ENCODE measurements around the gene ENOX2. TPM values are rescaled to one million over a fixed set of nuclear protein-coding genes. Genes with fewer than 3 reads are reported as not detected.

ENOX2 gene
- total RNA-seq, 1 donor from 2014 or later: 13.2 TPM

DNA sequence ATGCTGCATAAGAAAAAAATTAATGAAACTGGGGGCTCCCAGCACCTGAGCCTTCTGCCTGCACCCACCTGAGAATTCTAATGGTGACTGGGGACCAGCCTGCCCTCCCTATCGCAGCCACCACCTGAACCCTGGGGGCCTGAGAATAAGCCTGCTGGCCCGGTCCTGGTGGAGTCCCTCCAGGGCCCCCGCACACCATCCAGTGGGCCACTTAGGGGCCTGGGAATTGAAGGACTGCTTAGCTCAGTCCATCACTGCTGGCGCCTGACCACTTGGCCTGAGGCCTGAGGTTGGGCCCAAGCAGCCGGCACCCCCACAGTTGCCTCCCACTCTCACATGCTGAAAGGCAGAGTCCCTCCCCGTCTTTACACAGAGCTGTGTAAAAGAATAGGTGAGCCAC is 230.8 kb downstream of the ENOX2 start:
- intact Hi-C loops (cut with micrococcal nuclease): no loop called here
- ATAC-seq (no peak), DNase-seq (no peak)

DNA sequence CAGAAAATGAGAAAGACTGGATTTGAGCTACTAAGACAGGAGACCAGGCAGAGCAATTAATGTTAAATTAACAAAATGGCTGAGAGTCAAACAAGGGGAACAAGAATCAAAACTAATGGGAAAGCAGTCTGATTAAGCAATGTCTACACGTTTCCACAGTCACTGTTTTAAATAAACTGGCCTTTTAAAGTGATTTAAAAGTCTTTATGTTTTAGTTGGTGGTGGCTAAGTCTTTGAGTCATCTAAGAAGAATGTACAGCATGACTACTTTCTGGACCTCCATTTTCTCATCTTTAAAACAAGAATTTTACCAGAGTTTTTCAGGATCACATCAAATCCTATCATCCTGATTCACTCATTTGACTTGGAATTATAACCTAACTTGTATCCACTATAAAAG is 233.8 kb downstream of the ENOX2 start:
- ATAC-seq (no peak), DNase-seq (no peak)
- intact Hi-C loops (cut with micrococcal nuclease): no loop called here

DNA sequence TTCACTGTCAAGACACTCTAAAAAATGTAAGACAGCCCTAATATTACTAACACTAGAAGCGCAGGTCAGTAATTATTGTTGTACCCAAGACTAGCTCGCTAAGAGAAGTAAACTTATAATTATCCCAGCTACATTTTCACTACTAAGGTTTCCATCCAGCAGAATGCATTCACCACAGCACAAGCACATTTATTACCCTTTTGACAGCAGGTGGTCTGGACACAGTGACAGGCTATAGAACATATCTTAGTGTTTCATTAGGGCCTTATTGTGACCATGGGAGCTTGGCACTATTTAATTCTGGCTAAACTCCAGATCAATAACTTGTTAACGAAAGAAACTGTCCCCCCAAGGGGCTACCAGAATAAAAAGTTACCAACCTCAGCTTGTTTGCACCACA is 237.7 kb downstream of the ENOX2 start:
- ATAC-seq (no peak), DNase-seq (no peak)
- intact Hi-C loops (cut with micrococcal nuclease): no loop called here

DNA sequence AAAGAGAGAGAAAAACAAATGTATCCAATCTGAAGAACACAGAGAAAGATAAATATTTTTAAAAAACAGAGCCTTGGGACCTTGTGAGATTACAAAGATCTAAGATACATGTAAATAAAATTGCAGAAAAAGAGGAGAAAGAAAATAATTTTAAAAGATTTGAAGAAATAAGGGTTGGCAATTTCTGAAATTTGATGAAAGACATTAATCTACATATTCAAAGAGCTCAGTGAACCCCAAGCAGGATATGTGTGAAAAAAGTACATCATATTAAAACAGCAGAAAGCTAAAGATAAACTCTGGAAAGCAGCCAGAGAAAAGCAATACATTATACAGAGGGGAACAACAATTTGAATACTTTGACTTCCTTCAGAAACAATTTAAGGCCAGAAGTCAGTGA is 244.7 kb downstream of the ENOX2 start:
- DNase-seq: no peak
- no peak for ATAC-seq
- intact Hi-C loops (cut with micrococcal nuclease): no loop called here

DNA sequence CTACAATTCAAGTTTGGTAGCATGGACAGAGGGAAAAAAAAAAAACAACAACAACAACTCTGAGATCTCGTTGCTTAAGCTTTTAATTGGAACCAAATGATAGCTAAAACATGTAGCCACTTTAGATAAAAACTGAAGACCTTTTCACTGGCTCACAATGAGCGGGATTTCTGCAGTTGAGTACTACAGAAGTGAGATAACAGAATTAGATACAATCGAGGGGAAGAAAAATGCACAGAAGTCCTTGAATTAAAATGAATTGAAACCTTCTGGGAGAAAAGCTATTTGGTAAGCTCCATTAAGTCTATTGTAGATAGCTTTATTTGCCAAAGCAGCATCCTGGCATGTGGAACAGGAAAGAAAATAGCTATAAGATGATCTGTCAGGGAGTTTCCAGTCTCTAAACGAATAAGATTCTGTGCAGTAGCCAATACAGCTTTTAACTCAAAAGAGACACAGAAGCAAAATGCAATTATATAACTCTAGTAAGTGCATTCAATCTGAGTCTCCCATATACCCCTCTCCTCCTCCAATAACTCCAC is 248.5 kb downstream of the ENOX2 start:
- ATAC-seq: no peak
- intact Hi-C loops (cut with micrococcal nuclease): no loop called here
- DNase-seq: no peak

DNA sequence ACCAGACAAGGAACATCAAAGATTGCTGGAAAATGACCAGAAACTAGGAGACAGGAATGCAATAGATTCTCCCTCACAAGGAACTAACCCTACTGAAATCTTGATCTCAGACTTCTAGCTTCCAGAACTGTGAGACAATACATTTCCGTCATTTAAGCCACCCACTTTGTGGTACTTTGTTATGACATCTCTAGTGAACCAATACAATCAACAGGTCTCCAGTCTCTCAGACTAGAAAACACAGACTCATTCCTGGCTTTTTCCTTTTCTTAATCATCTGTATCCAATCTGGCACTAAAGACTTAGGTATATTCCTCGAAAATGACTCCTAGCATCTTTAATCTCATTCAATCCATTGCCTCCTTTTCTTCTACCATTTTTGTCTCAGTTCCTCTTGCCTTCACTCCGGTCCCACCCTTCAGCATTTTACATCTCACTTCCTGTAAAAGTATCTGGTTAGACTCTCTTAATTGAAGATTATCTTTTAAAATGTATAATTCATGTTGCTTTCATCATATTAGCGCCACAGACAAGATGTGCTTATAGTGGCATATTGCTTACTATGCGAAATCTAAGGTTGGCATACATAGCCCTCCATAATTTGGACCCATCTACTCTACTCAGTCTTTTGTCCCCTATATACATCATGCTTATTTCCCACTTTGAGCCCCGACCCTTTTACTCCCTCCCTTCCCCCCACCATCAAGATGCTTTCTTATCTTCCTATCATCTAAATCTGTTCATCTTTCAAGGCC is 250.0 kb downstream of the ENOX2 start:
- no peak for DNase-seq
- no peak for ATAC-seq
- intact Hi-C loops (cut with micrococcal nuclease): no loop called here

DNA sequence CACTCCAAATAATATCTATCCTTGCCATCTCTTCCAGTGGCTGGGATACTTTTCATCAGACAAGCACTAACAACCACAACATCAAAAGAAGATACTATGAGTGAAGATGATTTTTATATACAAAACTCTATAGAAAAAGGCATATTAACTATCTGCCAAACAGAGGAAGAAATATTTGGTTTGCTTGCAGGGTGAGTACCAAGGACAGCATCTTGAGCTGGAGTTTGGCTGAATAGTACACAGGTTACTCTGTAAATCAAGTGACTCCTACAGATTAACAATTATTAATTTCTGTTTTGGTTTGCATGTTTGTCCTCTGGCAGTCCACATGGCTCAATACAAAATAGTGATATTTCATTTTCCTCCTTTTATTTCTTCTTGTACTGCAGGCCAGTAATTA is 253.3 kb downstream of the ENOX2 start:
- DNase-seq: no peak
- intact Hi-C loops (cut with micrococcal nuclease): no loop called here
- ATAC-seq: no peak

DNA sequence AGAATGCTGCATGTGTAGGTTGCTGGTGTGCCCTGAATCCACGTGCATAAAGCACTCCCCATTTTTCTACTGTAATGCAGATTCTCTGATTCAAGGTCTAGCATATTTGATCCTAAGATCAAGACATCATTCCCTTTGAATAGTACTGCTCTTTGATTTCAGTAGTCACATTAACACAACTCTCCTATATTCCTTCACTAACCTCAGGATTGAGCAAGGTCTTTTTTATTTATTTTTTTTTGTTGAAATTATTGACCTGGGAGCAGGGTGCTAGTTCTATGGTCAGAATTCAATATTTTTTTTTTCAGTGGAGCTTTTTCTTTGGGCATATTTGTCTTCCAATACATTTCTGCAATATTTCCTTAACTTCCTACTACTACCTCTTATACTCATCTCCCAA is 255.5 kb downstream of the ENOX2 start:
- no peak for ATAC-seq
- intact Hi-C loops (cut with micrococcal nuclease): no loop called here
- DNase-seq: no peak

DNA sequence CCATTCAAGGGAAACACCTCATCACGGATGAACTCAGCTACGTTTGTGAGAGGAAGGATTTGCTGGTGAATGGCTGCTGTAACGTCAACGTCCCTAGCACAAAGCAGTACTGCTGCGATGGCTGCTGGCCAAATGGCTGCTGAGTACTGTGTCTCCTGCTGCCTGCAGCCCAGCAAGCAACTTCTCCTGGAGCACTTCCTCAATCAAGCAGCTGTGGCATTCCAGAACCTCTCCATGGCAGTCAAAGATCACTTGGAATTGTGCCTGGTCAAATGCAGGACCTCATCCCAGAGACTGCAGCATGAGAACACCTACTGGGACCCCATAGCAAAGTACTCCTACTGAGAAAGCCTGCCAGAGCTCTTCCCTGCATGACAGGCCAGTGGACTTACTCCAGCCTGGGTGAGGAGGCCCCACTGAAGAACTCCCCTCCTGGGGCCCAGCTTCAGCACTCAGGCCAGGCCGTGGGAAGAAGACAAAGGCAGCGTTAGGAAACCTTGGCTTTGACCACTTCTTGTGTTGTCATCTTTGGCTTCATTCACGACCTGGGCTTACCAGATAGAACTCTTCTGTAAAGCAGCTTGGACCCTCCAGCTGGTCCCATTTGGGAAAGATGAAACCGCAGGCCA is 256.9 kb downstream of the ENOX2 start:
- intact Hi-C loops (cut with micrococcal nuclease): no loop called here
- peak; percentile 59 for DNase-seq
- peak; percentile 95 for ATAC-seq

DNA sequence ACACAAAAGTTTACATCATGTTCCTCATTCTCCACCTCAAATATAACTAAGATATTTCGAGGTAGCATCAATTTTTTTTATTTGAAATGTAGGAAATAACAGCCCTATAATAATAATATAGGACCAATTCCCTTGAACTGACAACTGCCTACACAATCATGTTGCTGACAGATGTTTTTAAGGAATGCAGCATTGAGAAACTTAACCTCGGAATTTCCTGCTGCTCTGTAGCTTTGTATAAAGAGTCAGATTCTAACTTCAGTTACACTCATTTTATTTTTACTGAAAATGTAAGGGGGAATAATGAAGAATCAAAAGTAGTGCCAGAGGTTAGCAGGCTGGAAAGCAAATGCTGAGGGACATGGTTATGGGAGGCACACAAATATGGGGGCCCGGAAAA is 265.4 kb downstream of the ENOX2 start:
- intact Hi-C loops (cut with micrococcal nuclease): no loop called here
- no peak for ATAC-seq

DNA sequence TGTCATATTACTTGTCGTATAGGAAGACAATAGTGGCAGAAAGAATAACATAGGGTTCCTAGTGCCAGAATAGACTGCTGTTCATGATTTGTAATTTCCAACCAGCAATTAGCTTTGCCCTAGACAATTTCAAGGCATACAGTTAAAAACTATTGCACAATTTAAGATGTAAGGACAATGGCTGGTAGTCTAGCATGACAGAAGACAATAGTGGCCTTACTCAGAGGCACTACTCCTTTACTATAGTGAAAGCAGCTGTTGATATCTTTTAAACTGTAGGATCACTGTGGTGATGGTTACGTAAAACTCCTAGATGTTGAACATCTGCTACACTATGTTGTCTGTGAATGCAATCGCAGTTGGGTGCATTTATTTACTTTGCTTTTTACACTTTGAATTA is 266.7 kb downstream of the ENOX2 start:
- DNase-seq (no peak), ATAC-seq (no peak)
- intact Hi-C loops (cut with micrococcal nuclease): no loop called here

More for the DNA sequence above, 265.4 kb downstream of the ENOX2 start:
- no peak for DNase-seq

DNA sequence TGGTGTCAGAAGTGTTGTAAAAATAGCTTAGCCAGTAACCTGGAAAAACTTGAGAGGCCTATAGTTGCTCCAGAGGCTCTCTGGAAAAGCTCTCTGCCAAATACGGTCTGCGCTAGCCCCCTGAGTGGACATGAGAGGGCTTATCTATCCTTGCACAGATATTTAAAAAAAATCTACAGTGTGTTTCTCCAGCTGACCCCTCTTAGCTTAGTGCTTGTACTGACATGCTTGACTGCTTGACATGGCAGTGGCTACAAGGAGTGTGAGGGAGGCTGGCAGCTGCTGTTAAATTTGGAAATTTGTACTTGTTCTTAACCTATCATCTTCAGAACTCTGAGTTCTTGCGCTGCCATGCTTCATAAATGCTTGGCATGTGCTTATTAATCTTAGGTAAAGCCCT is 272.0 kb downstream of the ENOX2 start:
- ATAC-seq (no peak), DNase-seq (no peak)
- intact Hi-C loops (cut with micrococcal nuclease): no loop called here

DNA sequence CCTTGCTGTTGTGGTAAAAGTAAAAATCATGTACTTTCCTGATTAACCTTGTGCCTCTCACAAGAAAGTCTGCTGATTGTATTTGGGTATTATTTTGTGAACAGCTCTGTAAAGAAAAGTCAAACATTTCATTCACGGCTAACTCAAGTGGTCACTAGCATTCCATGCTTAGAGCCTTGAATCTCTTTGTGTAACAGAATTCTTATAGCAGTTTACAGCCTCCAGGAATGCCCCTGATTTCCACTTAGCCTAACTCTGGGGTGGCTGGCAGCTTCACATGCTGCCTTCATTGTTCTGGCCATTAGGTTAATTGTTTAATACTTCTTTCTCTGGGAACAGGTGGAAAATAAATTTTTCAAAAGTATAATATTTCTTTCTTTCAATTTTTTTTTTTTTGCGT is 274.5 kb downstream of the ENOX2 start:
- ATAC-seq: no peak
- intact Hi-C loops (cut with micrococcal nuclease): no loop called here
- no peak for DNase-seq

DNA sequence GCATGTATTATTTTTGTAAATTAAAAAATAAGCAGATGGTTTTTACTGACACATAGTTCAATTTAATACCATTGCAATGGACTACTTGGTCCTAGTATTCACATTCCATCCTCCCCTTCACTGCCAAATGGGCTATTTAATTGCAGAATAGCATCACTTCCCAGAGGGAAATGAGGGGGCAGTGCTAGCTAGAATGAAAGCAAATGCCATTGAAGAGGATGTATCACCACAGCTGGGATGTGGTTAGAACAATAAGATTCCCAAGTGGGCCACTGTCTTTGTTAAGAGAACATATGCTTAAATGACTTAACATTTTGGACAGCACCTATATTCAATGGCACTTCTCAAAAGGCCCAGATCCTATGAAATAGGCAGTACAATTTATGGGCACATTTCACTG is 276.5 kb downstream of the ENOX2 start:
- no peak for ATAC-seq
- intact Hi-C loops (cut with micrococcal nuclease): no loop called here
- DNase-seq: no peak

DNA sequence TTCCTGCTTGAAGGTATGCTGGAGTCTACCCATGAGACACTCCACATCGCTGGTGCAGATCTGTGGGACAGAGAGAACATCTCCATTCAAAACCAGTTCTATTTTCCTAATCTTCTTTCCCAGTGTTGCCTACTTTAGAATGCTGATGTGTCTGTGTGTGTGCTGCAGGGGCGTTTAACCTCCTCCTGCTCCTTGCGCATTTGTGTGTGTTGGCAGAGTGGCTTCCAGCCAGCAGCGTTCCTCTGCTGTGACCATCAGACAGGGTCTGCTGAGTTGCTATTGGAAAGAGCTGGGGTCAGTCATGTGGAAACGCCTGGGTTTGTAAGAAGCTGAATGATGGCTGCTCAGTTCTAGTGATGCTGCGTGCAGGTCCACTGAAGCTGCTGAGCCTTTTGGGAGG is 277.6 kb downstream of the ENOX2 start:
- DNase-seq: no peak
- no peak for ATAC-seq
- intact Hi-C loops (cut with micrococcal nuclease): no loop called here

DNA sequence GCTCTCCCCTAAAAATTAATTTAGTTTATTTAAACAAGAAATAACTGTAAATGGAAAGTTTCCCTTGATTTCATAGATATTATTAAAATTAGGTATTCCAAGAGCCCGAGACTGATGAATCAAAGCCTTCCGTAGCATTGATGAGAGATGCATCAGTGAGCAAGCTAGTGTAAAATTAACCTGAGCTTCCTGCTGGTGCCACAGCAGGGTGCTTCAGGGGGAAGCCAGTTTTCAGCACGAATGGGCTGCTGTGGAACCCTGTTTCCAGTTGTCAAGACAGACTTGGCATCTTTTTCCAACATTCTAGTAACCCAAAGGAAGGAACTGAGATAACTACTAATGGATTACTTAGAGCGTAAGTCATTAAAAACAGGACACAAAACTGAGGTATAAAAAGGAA is 279.5 kb downstream of the ENOX2 start:
- intact Hi-C loops (cut with micrococcal nuclease): no loop called here
- ATAC-seq (no peak), DNase-seq (no peak)

DNA sequence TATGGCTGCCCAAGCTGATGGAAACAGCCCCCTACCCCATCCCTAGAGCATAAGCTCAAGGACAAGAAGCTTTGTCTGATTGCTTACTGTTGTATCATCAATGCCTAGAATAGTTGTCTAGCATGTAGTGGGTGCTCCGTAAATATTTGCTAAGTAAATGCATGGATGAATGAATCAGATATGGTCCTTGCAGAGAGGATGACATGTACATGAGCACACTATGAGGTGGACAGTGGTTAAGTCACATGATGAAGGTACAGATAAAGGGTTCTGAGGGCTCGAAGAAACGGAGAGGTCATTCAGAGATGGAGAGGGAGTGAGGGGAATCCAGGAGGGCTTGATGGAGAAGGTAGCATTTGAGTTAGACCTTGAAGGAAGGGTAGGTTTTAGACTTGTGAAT is 287.1 kb downstream of the ENOX2 start:
- DNase-seq (no peak), ATAC-seq (no peak)
- intact Hi-C loops (cut with micrococcal nuclease): no loop called here

DNA sequence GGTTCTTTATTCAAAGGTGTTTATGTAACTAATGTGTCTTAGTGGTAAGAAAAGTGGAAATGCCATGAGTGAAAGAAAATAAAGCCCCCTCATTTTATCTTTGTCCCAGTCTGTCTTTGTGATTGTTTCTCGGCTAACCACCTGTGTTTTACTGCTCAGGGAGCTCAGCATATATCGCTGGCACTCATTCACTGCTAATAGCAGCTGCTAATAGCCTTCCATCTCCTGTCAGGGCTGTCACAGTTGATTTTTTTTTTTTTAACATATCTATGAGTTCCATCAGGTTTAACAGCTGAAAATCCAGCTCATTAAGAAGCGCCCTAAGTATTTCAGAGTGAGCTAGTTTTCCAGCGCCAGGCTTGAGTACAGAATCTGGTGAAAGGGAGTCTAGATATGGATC is 295.6 kb downstream of the ENOX2 start:
- ATAC-seq (no peak), DNase-seq (no peak)
- intact Hi-C loops (cut with micrococcal nuclease): no loop called here

DNA sequence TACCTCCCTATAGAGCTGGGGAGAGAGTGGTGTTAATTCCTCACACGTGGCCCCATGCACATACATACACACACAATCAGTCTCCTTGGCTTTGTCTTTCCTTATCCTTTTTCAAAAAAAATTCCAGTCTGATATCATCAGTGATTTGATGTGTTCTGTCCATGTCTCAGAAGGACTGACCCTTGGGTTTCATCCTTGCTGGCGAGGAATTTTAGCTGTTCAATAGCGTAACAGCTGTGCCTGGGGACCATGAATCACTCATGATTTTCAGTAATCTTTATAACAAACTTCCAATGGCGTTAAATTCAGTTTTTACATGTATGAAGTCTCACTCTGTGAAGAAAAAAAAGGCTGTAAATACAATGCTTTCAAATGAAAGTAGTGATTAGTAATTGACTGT is 296.6 kb downstream of the ENOX2 start:
- intact Hi-C loops (cut with micrococcal nuclease): no loop called here
- no peak for ATAC-seq
- DNase-seq: no peak

DNA sequence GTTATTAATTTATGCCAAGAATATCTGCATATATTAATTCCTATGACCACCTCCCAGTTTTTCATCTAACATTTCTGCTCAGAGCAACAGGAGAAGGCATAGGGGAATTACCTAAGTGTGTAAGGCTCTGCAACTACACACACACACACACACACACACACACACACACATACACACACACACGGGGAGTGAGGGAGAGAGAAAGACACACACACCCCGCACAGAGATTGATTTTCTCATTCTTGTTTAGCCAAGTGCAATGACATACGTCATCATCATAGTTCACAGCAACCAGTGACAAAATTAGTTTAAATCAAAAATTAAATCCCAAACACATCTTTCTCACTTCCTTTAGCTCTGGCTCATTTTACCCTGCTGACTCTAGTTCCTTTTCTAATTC is 298.1 kb downstream of the ENOX2 start:
- no peak for ATAC-seq
- DNase-seq: no peak
- intact Hi-C loops (cut with micrococcal nuclease): no loop called here

DNA sequence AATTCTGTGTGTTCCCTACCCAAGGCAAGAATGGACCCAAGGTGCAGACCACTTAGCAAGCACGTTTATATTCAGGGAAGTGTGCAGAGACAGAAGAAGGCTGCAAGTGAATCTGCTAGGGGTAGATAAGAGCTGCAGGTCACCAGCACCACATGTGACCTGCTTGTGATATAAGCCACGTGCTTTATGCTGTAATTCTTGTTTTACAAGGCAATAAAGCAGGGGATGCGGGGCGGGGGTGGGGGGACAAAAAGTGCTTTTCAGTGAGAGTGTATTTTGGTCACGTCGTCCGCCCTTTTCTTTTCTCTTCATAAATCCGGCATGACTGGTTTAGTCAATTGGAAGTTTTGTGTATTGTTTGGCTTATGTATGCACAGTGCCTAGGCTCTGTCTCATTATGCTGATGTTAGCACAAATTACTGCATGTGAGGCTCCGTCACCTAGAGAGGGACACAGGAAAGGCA is 308.5 kb downstream of the ENOX2 start:
- ATAC-seq: no peak
- intact Hi-C loops (cut with micrococcal nuclease): no loop called here

More for the DNA sequence above, 308.5 kb downstream of the ENOX2 start:
- no peak for DNase-seq
